HG03354 (cell line): ENCODE data around the gene CMIP.

Source experiments
- ATAC-seq: cut with Tn5 transposase; IDR thresholded peaks from one replicate; pipeline ENCODE4 v1.9.1; 2021; ENCODE audit warnings: mild to moderate bottlenecking; ENCODE audit not compliant: unreplicated experiment, poor library complexity, severe bottlenecking

Gene CMIP

DNA sequence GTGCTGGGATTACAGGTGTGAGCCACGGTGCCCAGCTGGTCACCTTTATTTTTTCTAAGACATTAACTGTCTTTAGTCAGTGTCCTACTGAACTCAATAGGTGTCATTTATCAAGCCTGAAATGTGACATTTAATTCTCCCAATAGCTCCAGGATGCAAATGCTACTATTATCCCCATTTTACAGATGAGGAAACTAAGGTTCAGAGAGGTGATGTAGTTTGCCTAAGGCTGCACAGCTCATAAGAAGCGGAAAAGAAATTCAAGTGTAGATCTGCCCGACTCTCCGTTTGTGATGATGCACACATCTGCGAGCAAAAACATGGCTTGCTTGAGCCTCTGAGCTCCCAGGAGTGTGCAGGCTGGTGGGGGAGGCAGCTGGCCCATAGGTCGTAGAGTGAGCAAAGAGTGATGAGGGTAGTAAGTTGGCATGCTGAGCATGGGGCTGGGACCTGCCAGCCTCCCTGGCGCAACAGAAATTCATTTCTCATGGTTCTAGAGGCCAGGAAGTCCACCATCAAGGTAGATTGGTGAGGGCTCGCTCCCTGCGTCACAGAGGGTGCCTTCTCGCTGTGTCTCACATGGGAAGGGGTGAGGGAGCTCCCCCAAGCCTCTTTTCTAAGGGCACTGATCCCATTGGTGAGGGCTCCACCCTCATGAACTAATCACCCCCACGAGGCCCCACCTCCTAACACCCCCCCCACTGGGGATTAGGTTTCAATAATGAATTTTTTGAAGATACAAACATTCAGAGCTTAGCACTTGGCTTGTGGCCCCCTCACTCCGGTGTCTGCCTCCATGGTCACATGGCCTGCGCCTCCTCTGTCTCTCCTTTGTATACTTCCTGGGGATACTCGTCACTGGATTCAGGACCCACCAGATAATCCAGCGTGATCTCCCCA is 193.0 kb downstream of the CMIP start:
- ATAC-seq, result no peak

DNA sequence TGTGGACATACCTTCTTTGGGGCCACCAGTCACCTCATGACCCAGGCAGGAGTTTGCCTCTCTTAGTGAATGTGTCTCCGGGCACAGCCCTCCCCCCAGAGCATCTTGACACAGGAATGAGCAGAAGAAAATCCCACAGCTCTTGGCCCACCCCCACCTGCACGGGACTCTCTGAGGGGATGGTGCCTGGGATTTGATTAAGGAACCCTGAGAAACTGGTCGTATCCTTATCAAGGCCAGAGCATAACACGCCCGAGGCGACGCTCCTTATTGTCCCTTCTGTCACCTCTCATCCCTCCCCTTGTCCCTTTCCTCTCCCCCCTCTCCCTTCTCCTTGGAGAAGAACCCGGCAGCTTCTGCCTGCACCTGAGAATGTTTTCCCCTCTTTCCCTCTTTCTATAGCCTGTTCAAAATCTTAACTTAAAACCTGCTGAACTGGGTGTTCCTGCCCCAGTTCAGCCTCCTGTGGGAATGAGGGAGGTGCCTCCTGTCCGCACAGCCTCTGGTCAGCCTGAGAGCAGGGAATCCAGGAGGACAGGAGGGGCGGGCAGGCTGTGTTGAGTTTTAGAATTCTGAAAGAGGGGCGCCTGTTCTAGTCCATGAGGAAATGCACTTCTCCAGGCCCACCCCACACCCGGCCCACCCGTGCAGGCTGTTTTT is 193.8 kb downstream of the CMIP start:
- ATAC-seq, result no peak

DNA sequence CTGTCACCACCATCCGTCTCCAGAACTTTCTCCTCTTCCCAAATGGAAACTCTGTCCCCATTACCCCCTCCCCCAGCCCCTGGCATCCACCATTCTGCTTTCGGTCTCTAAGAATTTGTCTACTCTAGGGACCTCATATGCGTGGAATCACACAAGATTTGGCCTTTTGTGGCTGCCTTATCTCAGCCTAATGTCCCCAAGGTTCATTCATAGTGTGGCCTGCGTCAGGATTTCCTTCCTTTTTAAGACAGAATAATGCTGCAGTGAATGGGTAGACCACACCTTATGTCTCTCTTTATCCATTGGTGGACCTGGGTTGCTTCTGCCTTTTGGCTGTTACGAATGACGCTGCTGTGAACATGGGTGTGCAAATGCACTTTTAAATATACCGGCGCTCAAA is 194.7 kb downstream of the CMIP start:
- ATAC-seq, result no peak

DNA sequence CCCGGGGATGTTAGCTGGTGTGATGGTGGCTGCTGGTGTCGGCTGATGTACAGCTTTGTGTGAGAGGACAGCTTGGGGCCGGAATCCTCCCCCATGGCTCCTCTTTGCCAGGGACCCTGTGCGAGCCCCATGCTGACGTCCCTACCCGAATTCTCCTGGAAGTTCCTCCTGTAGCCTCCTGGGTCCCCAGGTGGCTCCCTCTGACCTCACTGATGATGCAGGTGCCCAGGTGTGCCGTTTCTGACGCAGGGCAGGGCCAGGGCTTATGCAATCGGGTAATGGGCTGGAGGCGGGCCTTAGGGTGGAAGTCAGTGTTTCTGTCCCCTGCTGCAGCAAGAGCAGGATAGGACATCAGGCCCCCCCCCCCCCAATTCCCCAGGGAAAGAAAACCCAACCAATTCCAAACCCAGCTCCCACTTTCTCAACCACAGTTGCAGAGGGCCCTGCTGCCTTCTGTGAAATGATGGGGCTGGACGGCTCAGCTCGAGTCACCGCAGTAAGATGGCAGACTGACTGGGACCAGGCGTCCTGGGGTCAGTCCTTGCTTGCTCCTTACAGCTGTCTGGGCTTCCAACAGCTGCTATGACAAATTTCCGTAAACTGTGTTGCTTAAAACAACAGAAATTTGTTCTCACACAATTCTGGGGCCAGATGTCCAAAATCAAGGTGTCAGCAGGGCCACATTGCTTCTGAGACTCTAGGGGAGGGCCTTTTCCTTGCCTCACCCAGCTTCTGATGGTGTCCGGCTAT is 195.5 kb downstream of the CMIP start:
- ATAC-seq, result no peak

DNA sequence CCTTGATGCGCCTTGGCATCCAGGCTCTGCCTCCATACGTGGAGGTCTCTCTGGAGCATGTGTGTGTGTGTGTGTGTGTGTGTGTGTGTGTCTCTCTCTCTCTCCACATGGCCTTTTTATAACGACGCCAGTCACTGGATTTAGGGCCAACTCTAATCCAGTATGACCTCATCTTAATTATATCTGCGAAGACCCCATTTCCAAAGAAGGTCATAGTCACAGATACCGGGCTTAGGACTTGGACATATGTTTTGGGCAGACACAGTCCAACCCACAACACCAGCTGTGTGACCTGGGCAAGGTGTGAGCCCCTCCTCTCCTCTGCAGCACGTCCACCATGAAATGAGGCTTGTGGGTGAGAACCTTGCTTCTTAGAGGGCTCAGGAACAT is 196.1 kb downstream of the CMIP start:
- no peak for ATAC-seq

DNA sequence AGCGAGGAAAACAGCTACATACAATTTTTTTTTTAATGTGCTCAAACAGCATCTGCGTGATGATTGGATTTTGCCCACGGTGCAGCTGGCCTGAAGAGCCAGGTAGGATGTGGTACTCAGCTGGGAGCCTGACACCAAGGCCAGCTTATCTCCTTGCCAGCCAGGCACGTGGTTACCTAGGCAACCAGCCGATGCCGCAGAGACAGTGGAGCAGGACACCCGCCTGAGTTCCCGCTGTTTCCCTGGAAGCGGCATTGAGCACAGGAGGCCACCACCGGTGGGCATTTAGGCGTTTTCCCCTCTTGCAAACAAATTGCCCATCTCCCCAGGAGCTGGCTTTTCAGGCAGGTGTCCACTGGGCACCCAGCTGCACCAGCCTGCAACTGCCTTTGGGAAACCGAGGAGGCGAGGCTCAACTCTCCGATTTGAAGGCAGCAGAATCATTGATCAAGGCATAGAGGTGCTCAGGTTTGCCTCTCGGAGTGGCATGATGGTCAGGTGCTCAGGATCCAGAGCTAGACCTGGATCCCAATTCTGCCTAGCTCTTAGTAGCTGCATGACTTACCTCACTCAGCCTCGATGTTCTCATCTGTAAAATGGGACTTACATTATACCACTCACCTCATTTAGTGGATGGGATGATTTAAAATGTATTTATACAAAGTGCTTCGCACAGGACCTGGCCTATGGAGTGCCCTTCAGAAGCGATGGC is 196.9 kb downstream of the CMIP start:
- ATAC-seq, result no peak

DNA sequence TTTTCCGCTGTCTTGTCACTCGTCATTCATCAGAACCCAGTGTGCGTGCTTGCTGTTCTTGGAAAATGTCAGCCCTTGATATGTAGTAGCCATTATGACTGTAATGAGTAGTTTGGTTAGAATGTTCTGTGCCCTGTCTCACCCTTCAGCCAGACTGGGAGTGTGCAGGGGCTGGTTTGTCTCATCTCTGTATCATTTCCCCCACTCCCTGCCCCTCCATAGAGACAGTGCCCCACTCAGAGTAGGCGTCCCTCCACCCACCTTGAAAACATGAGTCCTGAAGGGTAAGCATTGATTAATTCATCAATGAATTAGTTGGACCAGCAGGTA is 197.5 kb downstream of the CMIP start:
- ATAC-seq, result no peak

DNA sequence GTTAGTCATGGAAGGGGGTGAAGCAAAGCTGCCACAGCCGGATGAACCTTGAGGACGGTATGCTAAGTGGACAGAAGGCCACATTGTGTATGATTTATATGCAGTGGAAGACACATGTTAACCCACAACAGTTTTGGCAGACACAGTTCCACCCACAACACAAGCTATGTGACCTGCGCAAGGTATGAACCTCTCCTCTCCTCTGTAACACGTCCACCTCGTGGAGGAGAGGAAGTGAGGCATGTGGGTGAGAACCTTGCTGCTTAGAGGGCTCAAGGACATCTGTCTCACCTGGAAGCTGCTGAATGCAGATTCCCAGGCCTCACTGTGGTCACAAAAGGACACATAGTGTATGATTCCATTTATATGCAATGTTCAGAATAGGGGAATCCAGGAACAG is 198.3 kb downstream of the CMIP start:
- ATAC-seq, result no peak

DNA sequence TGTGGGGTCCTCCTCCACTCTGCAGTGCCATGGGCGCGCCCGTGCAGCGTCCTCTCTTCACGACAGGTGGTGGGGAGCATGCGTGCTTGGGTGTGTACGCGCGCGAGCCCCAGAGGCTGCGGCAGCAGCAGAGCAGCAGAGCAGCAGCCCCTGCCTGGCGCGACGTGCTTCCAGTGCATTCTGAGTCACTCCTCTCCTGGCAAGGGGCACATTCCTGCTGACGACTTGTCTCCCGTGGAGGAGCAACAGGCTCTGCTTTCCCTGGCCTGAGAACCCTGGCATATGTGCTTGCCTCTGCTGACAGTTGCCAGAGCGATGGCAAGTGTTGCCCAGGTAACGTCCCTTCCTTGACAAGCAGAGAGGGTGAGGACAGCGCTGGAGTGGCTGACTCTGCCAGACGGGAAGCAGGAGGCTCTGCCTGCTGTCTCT is 200.7 kb downstream of the CMIP start:
- no peak for ATAC-seq

DNA sequence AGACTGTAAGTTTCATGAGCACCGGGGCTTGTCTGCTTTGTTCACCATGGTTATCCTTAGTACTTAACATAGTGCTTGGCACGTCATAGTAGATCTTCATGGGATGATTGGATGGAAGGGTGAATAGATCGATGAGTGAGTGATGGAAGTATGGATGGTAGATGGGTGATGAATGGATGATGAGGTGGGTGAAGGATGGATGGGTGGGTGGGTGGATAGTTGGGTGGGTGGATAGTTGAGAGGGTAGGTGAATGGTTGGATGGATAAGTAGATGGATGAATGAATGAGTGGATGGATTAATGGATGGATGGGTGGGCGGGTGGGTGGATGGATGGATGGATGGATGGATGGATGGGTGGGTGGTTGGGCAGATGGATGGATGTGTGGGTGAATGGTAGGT is 201.3 kb downstream of the CMIP start:
- ATAC-seq, result no peak

DNA sequence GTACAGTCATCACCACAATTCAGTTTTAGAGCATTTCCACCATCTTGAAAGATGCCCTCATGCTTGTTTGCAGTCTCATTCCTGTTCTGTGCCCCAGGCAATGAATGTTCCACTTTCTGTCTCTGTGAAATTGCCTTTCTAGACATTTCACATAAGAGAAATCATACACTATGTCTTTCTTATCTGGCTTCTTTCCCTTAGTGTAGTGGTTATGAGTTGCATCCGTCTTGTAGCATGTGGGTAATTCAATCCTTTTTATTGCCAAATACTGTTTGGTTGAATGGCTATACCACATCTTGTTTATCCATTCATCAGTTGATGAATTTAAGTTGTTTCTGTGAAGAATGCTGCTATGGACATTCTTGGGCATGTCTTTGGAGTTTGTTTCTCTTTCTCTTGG is 202.0 kb downstream of the CMIP start:
- no peak for ATAC-seq

DNA sequence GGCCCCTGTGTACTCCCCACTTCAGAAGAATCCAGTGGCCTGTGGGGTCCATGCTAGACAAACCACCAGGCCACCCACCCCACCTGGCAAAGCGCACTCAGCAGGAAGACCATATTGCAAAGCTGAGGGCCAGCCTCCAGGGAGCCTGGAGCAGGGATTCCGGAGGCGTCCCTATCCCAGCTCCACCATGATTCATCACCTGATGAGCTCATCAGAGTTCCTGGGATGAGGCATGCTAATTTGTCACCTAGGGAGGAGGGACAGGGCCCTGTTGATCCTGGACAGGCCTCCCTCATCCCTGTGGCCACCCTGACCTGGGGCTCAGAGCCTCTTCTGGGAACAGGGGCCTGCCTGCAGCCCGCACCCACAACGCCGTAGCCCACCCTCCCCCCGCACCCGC is 202.9 kb downstream of the CMIP start:
- no peak for ATAC-seq

DNA sequence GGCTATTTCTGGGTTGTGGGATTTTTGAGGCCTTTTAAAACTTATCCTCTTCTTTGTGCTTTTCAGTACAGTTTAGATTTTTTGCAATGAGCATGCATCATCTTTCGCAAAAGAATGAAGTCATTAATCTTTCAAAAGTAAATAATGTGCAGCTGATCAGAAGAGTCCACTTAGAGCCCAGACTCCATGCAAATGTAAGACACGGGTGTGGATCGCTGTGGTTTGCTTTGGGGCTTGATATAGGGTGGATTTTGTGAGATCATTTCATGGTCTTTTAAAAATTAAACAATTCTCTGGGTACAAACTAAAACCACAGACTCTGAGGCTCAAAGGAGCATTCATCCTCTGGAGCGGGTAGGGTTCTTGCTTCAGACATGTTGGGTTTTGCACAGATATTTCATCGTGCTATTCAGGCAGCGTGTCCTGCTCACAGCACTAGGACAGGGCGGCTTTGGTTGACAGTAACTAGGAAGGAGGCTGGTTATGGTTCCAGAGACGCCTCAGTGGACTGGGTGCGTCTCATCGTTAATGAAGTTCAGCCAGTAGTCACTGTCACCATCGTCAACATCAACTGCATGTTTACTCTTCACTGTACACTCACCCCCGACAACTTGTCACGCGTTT is 205.1 kb downstream of the CMIP start:
- ATAC-seq, result no peak

DNA sequence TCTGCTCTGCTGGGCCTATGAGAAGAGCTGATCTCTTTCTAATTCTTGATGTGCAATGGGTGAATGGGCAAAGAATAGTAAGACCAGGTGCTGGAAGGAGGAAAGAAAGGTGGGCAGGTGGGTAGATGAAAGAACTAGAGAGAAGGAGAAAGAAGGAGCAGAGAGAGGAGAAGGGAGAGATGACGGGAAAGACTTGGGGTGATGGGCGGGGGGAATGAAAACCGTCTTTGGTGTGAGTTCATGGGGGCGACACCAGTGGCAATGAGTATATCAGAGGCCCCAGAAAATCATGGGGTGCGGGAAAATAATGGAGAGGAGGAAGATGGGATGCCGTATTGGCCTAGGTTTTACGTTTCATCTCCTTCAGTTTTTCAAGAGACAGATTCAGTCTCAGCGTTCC is 205.7 kb downstream of the CMIP start:
- ATAC-seq, result no peak

DNA sequence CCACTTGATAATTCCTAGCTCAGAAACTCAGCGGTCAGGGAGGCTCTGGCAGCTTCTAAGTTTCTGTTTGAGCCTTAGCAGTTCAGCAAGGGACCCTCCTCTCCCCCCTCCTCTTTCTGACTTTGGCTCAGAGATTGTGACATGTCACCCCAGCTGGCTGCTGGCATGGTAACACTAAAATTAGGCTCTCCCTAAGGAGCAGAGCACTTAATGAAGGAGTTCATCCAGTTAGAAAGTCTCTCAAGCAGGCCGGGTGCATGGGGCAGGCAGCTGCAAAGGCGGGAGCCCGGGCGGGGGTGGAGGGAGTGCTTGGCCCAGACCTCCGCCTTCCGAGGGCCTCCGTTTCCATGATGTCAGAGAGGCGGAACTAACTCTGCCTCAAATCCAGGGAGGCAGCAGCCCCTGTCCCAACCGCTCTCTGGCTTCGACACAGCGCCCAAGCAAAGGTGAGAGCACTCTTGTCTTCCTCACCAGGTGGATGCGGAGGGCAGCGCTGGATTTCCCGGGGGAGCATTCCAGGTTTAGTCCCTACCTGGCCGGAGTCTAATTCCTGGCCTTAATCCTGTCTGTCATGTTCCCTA is 206.5 kb downstream of the CMIP start:
- no peak for ATAC-seq

DNA sequence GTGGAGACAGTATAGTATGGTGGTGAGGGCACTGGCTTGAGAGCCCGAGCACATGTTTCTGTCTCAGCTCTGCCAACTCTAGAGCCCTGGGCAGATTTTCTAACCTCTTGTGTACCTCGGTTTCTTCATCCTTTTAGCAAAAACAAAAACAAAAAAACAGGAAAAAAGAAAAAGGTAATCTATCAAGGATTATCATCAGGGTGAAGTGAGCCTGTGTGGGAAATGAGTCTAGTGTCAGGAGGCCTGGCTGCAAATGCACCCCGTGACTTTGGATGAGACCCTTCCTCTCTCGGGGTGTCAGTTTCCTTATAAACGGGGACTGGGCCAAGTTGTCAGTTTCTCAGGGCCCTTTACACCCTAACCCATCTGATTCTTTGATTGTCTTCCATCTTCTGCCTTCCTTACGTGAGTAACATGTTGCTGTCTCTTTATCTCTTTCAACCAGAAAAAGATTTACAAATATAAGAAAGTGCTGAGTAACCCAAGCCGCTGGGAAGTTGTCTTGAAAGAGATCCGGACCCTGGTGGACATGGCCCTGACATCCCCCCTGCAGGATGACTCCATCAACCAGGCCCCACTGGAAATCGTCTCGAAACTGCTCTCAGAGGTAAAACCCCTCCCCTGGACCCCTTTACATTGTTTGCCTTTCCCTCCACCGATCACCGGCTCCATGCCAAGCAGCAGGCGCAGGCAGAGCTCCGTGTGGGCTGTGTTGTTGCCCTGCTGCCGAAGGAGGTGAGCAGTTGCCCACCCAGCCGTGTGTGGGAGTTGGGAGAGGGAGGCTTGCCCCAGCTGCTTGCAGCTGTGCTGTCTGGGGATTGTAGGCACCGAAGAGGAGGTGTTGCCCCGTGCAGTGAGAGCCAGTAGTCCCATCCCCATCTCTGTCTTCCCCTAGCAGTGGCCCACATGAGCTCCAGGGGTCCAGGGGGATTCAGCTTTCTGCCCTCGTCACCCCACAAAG is 207.4 kb downstream of the CMIP start:
- ATAC-seq, result no peak

DNA sequence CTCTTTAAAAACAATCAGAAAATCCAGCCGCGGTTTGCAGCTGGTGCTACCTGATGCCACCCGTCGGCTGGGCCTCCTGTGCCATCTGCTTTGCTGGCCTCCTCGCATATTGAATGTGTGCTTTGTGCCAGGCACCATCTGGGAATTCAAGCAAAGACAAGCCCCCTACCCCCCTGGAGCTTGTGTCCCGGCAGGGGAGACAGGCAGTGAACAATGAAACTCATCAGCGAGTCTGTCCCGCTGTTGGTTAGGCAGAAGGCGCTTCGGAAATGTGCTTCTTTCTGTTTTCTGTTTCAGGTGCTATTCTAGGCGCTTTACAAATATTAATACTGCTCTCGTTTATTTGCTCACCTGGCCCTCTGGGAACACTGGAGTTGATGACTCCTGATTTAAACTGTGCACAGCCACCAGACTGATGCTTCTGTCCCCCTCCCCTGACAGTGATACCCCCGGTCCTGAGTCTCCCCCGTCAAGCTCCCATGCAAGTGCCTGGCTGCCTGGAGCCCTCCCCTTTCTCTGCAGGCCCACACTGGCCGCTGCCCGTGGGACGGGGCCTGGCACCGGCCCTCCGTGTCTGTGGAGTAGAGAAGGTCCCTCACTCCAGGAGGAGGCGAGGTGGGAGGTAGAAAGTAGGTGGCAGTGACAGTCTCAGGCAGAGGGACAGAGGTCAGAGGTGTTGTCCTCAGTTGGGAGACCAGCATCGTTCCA is 208.3 kb downstream of the CMIP start:
- no peak for ATAC-seq

DNA sequence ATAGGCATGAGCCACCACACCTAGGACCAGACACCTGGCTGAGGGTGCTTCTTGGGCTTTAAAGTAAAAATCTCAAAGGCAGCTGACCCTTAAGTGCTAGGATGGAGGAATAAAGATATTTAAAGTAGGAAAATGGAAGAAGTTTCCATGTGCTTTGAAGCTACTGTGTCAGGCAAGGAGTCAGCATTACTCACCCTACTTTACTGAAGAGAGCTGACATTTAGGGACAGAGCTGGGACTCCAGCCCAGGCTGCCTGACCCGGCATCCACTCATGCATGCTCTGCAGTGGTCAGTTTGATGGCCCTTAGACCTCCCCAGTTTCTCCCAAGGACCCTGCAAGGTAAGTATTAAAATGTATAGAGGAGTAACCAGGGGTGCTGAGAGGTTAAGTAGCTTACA is 209.7 kb downstream of the CMIP start:
- ATAC-seq, result no peak
